ENCODE data around the gene CACNA2D2.

DNA sequence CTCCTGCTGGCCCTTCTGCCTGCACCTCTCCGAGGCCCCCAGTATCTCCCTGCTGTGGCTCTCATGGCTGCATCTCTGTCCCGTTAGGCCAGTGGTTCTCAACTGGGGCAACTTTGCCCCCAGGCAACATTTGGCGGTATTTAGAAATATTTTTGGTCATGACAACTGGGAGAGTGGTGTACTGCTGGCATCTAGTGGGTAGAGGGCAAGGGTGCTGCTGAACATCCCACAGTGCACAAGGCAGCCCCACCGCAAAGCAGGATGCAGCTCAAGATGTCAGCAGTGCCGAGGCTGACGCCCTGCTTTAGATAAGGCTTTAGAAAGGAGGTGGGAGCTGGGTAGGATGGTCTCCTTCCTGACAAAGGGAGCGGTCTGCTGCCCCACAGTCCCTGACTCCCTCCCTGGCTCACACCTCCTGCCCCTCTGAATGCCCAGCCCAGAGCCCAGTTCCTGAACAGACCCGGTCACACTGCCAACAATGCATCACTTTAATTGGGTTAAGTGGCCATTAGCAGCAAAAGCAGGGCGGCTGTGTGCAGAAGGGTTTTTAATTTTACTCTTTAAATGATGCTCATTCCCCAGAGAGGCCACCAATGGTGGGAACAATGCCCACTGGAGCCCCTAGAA, 75.3 kb downstream of the CACNA2D2 start:
- TF ChIP-seq, protein P1, sequence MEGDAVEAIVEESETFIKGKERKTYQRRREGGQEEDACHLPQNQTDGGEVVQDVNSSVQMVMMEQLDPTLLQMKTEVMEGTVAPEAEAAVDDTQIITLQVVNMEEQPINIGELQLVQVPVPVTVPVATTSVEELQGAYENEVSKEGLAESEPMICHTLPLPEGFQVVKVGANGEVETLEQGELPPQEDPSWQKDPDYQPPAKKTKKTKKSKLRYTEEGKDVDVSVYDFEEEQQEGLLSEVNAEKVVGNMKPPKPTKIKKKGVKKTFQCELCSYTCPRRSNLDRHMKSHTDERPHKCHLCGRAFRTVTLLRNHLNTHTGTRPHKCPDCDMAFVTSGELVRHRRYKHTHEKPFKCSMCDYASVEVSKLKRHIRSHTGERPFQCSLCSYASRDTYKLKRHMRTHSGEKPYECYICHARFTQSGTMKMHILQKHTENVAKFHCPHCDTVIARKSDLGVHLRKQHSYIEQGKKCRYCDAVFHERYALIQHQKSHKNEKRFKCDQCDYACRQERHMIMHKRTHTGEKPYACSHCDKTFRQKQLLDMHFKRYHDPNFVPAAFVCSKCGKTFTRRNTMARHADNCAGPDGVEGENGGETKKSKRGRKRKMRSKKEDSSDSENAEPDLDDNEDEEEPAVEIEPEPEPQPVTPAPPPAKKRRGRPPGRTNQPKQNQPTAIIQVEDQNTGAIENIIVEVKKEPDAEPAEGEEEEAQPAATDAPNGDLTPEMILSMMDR (conservative IDR thresholded peaks at IDR 0.05; ENCODE audit: low read depth, low read length): no peak
- TF ChIP-seq RAD21 (IDR thresholded peaks at IDR 0.05; ENCODE audit: low read length) (peak; percentile 20; the same call in 1 of the 2 replicates), USF2 (IDR thresholded peaks at IDR 0.05; ENCODE audit: low read depth, low read length) (no peak), POLR2A (IDR thresholded peaks at IDR 0.05; ENCODE audit: low read depth, low read length) (no peak), FOS (IDR thresholded peaks at IDR 0.05; ENCODE audit: low read depth, low read length) (no peak), RCOR1 (IDR thresholded peaks at IDR 0.05; ENCODE audit: insufficient replicate concordance, low read length) (no peak)
- TF ChIP-seq, protein P2, sequence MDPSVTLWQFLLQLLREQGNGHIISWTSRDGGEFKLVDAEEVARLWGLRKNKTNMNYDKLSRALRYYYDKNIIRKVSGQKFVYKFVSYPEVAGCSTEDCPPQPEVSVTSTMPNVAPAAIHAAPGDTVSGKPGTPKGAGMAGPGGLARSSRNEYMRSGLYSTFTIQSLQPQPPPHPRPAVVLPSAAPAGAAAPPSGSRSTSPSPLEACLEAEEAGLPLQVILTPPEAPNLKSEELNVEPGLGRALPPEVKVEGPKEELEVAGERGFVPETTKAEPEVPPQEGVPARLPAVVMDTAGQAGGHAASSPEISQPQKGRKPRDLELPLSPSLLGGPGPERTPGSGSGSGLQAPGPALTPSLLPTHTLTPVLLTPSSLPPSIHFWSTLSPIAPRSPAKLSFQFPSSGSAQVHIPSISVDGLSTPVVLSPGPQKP (IDR thresholded peaks at IDR 0.05; ENCODE audit: borderline replicate concordance, low read depth, low read length): no peak
